HTR-8/SVneo (cell line): ENCODE data around the gene TMEM214.
A peak's percentile ranks its signal among the peaks of the same experiment; 100 is the strongest.
"Not testable (repeated sequence)": the region's sequence is repeated elsewhere in the genome, so short reads cannot be mapped to it uniquely, and the experiment has no call there.

Experiments
- DNase-seq: peaks from one replicate; pipeline ENCODE4 v3.0.0; 2011; ENCODE audit warnings: low spot score, mixed read lengths; ENCODE audit not compliant: insufficient read length
- FAIRE-seq: peaks from 2 replicates; lab custom pipeline; 2011; peaks lifted over from hg19 to GRCh38; lab: Jason Lieb, UNC

Gene TMEM214

GRCh38 chr2:27060323-27060722 is 27.6 kb downstream of the TMEM214 start:
- FAIRE-seq (no peak), DNase-seq (no peak)

DNA sequence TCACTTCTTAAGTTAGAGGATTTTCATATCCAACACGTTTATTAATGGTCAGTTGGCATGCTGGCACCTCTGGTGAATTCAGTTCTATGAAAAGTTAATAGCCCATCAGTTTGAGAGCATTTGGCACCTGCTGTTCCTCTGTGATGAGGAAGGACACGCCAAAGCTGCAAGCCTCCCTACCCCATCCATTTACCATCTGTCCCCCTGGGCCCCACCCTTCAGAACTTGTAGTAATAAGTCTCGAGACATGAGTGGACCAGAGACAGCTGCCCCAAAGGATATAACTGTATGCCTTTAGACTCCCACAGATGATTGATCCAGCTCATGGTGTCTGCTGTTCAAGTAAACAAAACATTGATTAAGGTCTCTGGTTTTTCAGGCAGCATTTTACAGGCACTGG is 32.4 kb downstream of the TMEM214 start:
- DNase-seq (no peak), FAIRE-seq (no peak)

- FAIRE-seq (no peak), DNase-seq (no peak)
Observed at GRCh38 chr2:27067385-27067784, 34.6 kb downstream of the TMEM214 start.

DNA sequence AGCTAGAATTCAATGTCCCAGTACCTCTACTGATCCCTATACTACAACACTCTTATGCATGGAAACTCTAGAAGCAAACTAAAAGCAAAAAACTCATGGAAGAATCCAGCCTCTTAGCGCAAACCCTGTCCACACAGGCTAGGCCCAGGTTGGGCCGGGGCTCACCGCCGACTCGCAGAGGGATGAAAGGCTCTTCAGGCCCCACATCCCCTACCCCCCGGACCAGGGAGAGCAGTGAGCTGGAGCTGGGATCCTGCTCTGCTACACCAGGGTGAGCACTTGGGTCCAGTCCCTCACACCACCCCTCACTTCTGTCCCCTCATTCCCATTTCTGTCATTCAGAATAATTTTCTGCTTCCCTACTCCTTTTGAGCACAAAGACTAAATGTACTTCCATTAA is 36.7 kb downstream of the TMEM214 start:
- no peak for FAIRE-seq
- no peak for DNase-seq

- DNase-seq: no peak
- FAIRE-seq: no peak
Observed at GRCh38 chr2:27069961-27070618, 37.3 kb downstream of the TMEM214 start.

- no peak for FAIRE-seq
- DNase-seq: no peak
Observed at GRCh38 chr2:27070653-27071276, 38.0 kb downstream of the TMEM214 start.

DNA sequence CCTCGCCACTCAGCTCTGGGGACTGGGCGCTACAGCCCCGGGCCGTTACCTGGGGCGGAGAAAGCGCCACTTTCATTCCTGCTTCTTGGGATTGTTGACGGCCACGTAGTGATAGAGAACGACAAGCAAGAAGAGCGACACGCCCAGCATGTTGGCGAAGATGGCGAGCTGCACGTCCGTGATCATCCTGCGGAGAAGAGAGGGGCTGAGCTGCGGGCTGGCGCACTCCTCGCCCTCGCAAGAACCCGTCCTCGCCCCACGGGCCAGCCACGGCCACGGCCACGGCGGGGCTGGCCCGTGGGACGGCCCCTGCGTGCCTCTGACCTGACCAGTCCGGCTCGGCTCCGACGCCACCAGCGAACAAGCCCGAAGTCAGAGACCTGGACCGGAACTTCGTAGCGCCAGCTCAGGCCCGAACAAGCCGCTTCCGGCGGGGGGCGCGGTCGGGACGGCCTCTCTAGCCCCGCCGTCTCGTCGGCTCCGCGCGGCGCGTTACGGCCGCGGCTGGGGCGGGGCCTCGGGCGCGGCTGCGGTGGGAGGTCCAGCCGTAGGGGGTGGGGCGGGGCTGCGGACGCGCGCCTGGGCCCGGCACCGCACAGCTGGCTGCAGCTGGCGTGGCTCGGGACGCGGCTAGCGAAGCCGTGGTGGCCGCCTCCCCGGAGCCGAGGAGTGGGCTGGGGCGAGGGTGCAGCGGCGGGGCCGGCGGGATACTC is 38.7 kb downstream of the TMEM214 start, which contains the start of gene OST4:
Gene OST4 (minus strand): TSS at position 378 of the 713 bp plus-strand sequence.
- DNase-seq (peak; percentile 95), FAIRE-seq (peak; percentile 90)

- DNase-seq (peak; percentile 28), FAIRE-seq (no peak)
Observed at GRCh38 chr2:27071990-27072830, 39.4 kb downstream of the TMEM214 start.

DNA sequence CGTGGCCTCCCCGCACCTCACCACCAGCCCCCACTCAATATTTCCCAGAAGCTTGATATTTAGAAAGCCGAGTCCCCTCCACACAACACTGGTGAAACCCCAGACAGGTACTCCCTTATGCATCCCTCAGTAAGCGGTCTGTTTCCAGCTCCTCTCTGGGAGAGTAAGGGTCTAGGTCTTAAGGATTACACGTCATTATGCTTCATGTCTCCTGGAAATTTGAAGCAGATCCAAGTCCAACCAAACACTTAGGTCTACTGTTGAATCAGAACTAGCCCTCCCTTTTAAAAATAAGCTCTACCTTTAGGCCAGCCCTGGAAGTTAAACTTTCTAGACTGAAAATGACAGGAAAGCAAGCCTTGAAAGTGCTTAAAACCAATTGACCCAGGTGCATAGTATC is 40.2 kb downstream of the TMEM214 start:
- FAIRE-seq: no peak

DNA sequence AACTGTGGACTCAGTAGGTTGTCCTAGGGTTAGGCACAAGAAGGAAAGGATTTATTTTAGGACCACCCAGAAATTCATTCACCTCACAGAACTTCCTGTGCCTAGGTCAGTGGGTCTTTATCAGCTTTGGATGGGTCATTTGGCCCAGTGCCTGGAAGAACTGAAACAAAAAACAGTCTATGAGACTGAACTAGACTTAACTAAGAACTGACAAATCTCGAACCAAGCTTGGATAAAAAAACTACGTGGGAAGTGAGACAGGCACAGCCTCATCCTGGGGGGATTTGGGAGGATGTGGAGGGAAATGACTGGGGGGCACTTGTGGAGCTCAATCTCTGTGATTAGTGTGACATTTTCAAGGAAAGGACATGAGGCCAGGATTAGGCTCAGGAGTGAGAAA is 41.0 kb downstream of the TMEM214 start:
- no peak for FAIRE-seq
- DNase-seq: no peak

More for the DNA sequence above, 40.2 kb downstream of the TMEM214 start:
- DNase-seq: no peak

GRCh38 chr2:27074738-27075565 is 42.2 kb downstream of the TMEM214 start:
- FAIRE-seq: no peak
- no peak for DNase-seq

DNA sequence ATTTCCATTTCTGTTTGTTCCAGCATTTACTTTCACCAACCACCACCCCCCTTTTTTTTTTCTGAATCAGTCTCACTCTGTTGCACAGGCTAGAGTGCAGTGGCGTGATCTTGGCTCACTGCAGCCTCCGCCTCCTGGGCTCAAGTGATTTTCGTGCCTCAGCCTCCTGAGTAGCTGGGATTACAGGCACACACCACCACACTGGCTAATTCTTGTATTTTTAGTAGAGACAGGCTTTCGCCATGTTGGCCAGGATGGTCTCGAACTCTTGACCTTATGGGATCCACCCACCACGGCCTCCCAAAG is 42.8 kb downstream of the TMEM214 start:
- FAIRE-seq, DNase-seq: not testable (repeated sequence)

DNA sequence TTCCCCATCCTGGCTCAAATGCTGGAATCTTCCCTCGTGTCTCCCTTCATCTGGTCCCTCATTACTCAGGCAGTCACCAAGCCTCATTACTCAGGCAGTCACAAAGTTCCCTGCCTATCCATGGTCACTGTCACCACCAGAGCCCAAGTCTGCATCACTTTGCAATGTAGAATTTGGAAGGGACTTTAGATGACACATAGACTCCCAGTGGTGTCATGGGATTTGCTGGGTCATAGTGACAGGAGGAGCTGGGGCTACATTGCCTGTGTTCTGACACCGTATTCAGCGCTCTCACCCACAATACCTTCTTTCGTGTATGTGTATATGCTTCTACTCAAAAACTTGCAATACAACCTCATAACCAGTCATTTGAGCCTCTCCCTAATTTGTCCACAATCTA is 43.6 kb downstream of the TMEM214 start:
- DNase-seq: no peak
- FAIRE-seq: no peak

DNA sequence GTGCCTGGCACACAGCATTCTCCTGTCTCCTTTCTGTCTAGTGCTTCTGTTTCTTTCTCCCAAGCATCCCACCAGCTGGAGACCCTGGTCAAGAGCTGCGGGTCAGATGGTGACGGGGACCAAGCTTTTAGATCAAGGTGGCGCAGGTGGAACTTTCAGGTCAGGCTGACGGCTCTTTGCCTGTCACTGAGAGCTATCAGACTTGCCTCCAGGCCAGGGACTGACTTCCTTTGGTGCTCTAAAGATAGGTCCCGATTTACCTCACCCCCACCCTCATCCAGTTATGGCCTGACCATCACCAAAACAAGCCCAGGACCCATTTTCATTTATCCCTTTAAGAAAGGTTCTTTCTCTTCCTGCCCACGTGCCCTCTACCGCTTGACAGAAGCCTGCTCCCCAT is 44.5 kb downstream of the TMEM214 start:
- no peak for FAIRE-seq
- DNase-seq: no peak

DNA sequence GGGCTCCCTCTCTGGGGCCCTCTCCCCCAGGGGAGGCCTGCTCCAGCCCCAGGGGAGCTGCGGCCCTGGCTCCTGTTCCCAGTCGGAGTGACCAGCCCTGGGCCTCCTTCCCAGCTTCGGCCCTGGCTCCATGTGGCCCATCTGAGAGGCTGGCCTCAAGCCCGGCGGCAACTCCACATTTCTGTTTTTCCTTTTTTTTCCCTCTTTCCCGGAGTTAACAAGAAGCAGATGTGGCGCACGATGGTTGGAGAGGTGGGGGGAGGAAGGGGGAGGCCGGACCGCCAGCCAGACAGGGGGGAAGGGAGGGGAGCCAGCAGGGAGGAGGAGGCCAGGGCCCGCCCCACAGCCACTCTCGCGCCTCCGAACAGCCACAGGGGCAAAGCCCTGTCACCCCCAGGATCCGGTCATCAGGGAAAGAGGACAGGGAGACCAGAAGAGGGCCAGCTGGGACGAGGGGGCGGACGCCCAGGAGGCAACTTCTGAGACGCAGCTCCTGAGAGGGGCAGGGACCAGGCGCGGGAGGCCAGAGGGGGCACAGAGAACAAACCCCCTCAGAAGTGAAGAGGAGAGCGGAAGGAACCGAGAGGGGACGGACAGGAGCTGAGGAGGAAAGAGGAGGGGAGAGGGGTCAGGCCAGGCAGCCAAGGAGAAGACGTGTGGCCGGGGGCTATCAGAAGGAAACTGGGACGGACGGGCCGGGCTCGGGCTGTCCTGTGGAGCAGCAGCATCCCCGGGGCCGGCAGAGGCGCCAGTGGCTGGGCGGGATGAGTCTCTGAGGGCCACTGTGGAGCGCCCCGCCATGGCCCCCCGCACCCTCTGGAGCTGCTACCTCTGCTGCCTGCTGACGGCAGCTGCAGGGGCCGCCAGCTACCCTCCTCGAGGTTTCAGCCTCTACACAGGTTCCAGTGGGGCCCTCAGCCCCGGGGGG is 45.8 kb downstream of the TMEM214 start, which contains the start of gene EMILIN1:
Gene EMILIN1 (plus strand): TSS at position 349 of the 928 bp plus-strand sequence. CDS start 451 bp downstream, at position 800.
- FAIRE-seq (no peak), DNase-seq (no peak)

GRCh38 chr2:27079233-27080139 is 46.7 kb downstream of the TMEM214 start:
- no peak for FAIRE-seq

GRCh38 chr2:27080140-27080469 is 47.3 kb downstream of the TMEM214 start:
- DNase-seq (no peak), FAIRE-seq (no peak)

More at GRCh38 chr2:27079233-27080139, 46.7 kb downstream of the TMEM214 start:
- no peak for DNase-seq

DNA sequence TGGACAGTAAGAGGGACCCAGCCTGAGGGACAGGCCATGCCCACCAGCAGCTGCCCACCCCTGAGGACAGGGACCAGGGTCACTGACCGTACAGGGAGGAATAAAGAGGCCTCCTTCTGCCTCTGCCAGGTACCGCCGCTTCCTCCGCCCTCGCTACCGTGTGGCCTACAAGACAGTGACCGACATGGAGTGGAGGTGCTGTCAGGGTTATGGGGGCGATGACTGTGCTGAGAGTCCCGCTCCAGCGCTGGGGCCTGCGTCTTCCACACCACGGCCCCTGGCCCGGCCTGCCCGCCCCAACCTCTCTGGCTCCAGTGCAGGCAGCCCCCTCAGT is 47.8 kb downstream of the TMEM214 start:
- peak; percentile 42 for FAIRE-seq
- no peak for DNase-seq
